H9 (cell line): ENCODE data around the gene TM9SF4. TPM values are rescaled to one million over a fixed set of nuclear protein-coding genes. Genes with fewer than 3 reads are reported as not detected.

Experiments
- DNase-seq: peaks from one replicate; pipeline ENCODE4 v3.0.0-alpha.2; 2017
- H2AFZ ChIP-seq: one replicate; pipeline ENCODE4 v1.6.1; 2013; ENCODE audit warnings: mild to moderate bottlenecking, low read length, control low read depth, moderate library complexity
- H2AK5ac ChIP-seq: 2 replicates; pipeline ENCODE4 v1.6.1; 2013; ENCODE audit warnings: low read length, control low read depth, mixed read lengths; ENCODE audit not compliant: insufficient read length
- H2BK120ac ChIP-seq: one replicate; pipeline ENCODE4 v1.6.1; 2013; ENCODE audit warnings: low read depth, mild to moderate bottlenecking, low read length, control low read depth, inconsistent platforms; ENCODE audit not compliant: poor library complexity, severe bottlenecking
- H2BK12ac ChIP-seq: 2 replicates; pipeline ENCODE4 v1.6.1; 2013; ENCODE audit warnings: low read length, control low read depth, mixed read lengths, low read depth; ENCODE audit not compliant: insufficient read length
- H2BK15ac ChIP-seq: 2 replicates; pipeline ENCODE4 v1.6.1; 2013; ENCODE audit warnings: low read depth, low read length, control low read depth
- H2BK20ac ChIP-seq: one replicate; pipeline ENCODE4 v1.6.1; 2013; ENCODE audit warnings: low read depth, mild to moderate bottlenecking, low read length, control low read depth, inconsistent platforms; ENCODE audit not compliant: poor library complexity, severe bottlenecking
- H2BK5ac ChIP-seq: 2 replicates; pipeline ENCODE4 v1.6.1; 2013; ENCODE audit warnings: low read length, control low read depth, mixed read lengths; ENCODE audit not compliant: insufficient read length
- H3K14ac ChIP-seq: 2 replicates; pipeline ENCODE4 v1.6.1; 2013; ENCODE audit warnings: low read length, control low read depth; ENCODE audit not compliant: insufficient read depth
- H3K18ac ChIP-seq: 2 replicates; pipeline ENCODE4 v1.6.1; 2013; ENCODE audit warnings: low read depth, mild to moderate bottlenecking, mixed read lengths, low read length, control low read depth; ENCODE audit not compliant: insufficient read length
- H3K23ac ChIP-seq: 2 replicates; pipeline ENCODE4 v1.6.1; 2013; ENCODE audit warnings: low read length, control low read depth, mixed read lengths, low read depth; ENCODE audit not compliant: insufficient read length
- H3K23me2 ChIP-seq: 2 replicates; pipeline ENCODE4 v1.6.1; 2013; ENCODE audit warnings: low read depth, mild to moderate bottlenecking, mixed read lengths, low read length, control low read depth; ENCODE audit not compliant: insufficient read length, poor library complexity, severe bottlenecking
- H3K27ac ChIP-seq: 2 replicates; pipeline ENCODE4 v1.5.1; 2013; ENCODE audit warnings: low read length, control low read depth, mixed read lengths, low read depth; ENCODE audit not compliant: insufficient read length
- H3K27me3 ChIP-seq: 2 replicates; pipeline ENCODE4 v1.6.1; 2013; ENCODE audit warnings: low read length, control low read depth, inconsistent platforms; ENCODE audit not compliant: insufficient read depth
- H3K4ac ChIP-seq: 2 replicates; pipeline ENCODE4 v1.6.1; 2013; ENCODE audit warnings: low read depth, mild to moderate bottlenecking, control low read depth, inconsistent platforms, low read length, moderate library complexity
- H3K4me1 ChIP-seq: 2 replicates; pipeline ENCODE4 v1.6.1; 2013; ENCODE audit warnings: low read length, control low read depth, inconsistent platforms; ENCODE audit not compliant: insufficient read depth
- H3K4me2 ChIP-seq: 2 replicates; pipeline ENCODE4 v1.6.1; 2013; ENCODE audit warnings: low read length, control low read depth, mixed read lengths; ENCODE audit not compliant: insufficient read length, insufficient read depth
- H3K56ac ChIP-seq: 2 replicates; pipeline ENCODE4 v1.6.1; 2013; ENCODE audit warnings: low read depth, mild to moderate bottlenecking, mixed read lengths, low read length, control low read depth; ENCODE audit not compliant: insufficient read length
- H3K79me1 ChIP-seq: 2 replicates; pipeline ENCODE4 v1.6.1; 2013; ENCODE audit warnings: low read depth, mild to moderate bottlenecking, moderate library complexity, low read length, control low read depth, inconsistent platforms; ENCODE audit not compliant: insufficient read depth, poor library complexity, severe bottlenecking
- H3K79me2 ChIP-seq: 2 replicates; pipeline ENCODE4 v1.6.1; 2013; ENCODE audit warnings: low read length, control low read depth, inconsistent platforms; ENCODE audit not compliant: insufficient read depth
- H3K9ac ChIP-seq: 2 replicates; pipeline ENCODE4 v1.6.1; 2013; ENCODE audit warnings: low read length, control low read depth, mixed read lengths; ENCODE audit not compliant: insufficient read length; ENCODE audit errors: extremely low read depth
- H3K9me3 ChIP-seq: one replicate; pipeline ENCODE4 v1.6.1; 2013; ENCODE audit warnings: low read depth, low read length, inconsistent platforms; ENCODE audit not compliant: control insufficient read depth
- H3T11ph ChIP-seq: one replicate; pipeline ENCODE4 v1.6.1; 2013; ENCODE audit warnings: mild to moderate bottlenecking, low read length, control low read depth, inconsistent platforms
- H4K20me1 ChIP-seq: one replicate; pipeline ENCODE4 v1.6.1; 2013; ENCODE audit not compliant: control insufficient read depth, insufficient read length, insufficient read depth
- H4K5ac ChIP-seq: 2 replicates; pipeline ENCODE4 v1.6.1; 2013; ENCODE audit warnings: low read depth, mild to moderate bottlenecking, mixed read lengths, low read length, control low read depth; ENCODE audit not compliant: insufficient read length
- H4K8ac ChIP-seq: replicated peaks from 2 replicates; pipeline ENCODE4 v1.6.1; 2013; ENCODE audit warnings: low read length, control low read depth, mixed read lengths, low read depth; ENCODE audit not compliant: insufficient read length
- H4K91ac ChIP-seq: 2 replicates; pipeline ENCODE4 v1.6.1; 2013; ENCODE audit warnings: low read depth, mild to moderate bottlenecking, moderate library complexity, mixed read lengths, low read length, control low read depth; ENCODE audit not compliant: insufficient read length
- H3K27ac Mint-ChIP-seq, 3 experiments: 2 replicates in 2 of 3; 3 replicates in 1 of 3; pipeline ENCODE4 v1.8.0; 2020 to 2021; ENCODE audit warnings: mixed read lengths in 3 of 3, mild to moderate bottlenecking in 1 of 3, moderate library complexity in 1 of 3
- H3K27me3 Mint-ChIP-seq: 2 replicates; pipeline ENCODE4 v1.8.0; 2021; ENCODE audit warnings: low read depth, mild to moderate bottlenecking, moderate library complexity, mixed read lengths
- H3K36me3 Mint-ChIP-seq, 3 experiments: 2 replicates in 2 of 3; 3 replicates in 1 of 3; pipeline ENCODE4 v1.8.0; 2020 to 2021; ENCODE audit warnings: low read depth in 3 of 3, mixed read lengths in 3 of 3; ENCODE audit not compliant: insufficient read depth in 1 of 3
- H3K4me1 Mint-ChIP-seq, 2 experiments: 2 replicates each; pipeline ENCODE4 v1.8.0; 2020; ENCODE audit warnings: mixed read lengths in 2 of 2
- H3K4me3 Mint-ChIP-seq, 2 experiments: 2 replicates in 1 of 2; 3 replicates in 1 of 2; pipeline ENCODE4 v1.8.0; 2020 to 2021; ENCODE audit warnings: mild to moderate bottlenecking in 2 of 2, mixed read lengths in 2 of 2, moderate library complexity in 1 of 2
- H3K9me3 Mint-ChIP-seq, 2 experiments: 2 replicates in 1 of 2; 3 replicates in 1 of 2; pipeline ENCODE4 v1.8.0; 2020; ENCODE audit warnings: mild to moderate bottlenecking in 2 of 2, mixed read lengths in 2 of 2, moderate library complexity in 1 of 2
- CTCF ChIP-seq: fragments of 200-600 bp; sonication (generic); conservative IDR thresholded peaks from 3 replicates; pipeline ENCODE4 v1.8.0; 2021; ENCODE audit warnings: antibody characterized with exemption, mild to moderate bottlenecking
- total RNA-seq: library from RNA; stranded (reverse); gene quantifications from 2 replicates; pipeline ENCODE4 v1.2.1, GENCODE V29; 2021

The TM9SF4 gene
- total RNA-seq, 1 experiment from 2014 or later, result 62.3 TPM

- no peak overlapping the region for H3K27ac ChIP-seq
- no peaks in the 10 kb centered on the region for H3K4me1 ChIP-seq
- H4K8ac ChIP-seq, result no peak overlapping the region
- no peaks in the 10 kb centered on the region for H3K79me2 ChIP-seq
- Mint-ChIP-seq H3K4me1 (peaks cover 16 to 19% of the 10 kb centered on the region in 2 experiments), H3K4me3 (no peak overlapping the region), H3K36me3 (peaks cover 21 to 47% (median 35%) of the 10 kb centered on the region in 3 experiments), H3K9me3 (no peaks in the 10 kb centered on the region; a peak in 1 of 5 replicates), H3K27ac (peak overlapping the region in 1 of 3 experiments; percentile 67; a peak in 1 of 7 replicates), H3K27me3 (no peaks in the 10 kb centered on the region)
- H3K79me1 ChIP-seq, result no peaks in the 10 kb centered on the region
- no peak overlapping the region for H3K4ac ChIP-seq
- H2BK20ac ChIP-seq, result no peak overlapping the region
- no peak overlapping the region for H3K18ac ChIP-seq
- H3K4me2 ChIP-seq, result no peak overlapping the region
- H2BK120ac ChIP-seq, result no peak overlapping the region
- H3K23ac ChIP-seq, result no peak overlapping the region
- TF ChIP-seq CTCF, result no peak
- H4K20me1 ChIP-seq, result no peaks in the 10 kb centered on the region
- H4K5ac ChIP-seq, result no peak overlapping the region
- H3K14ac ChIP-seq, result no peak overlapping the region
- peaks cover 14% of the 10 kb centered on the region for H3K23me2 ChIP-seq
- no peak overlapping the region for H2AFZ ChIP-seq
- no peak for DNase-seq
- H3K27me3 ChIP-seq, result no peaks in the 10 kb centered on the region
- H4K91ac ChIP-seq, result no peak overlapping the region
- H2AK5ac ChIP-seq, result no peak overlapping the region
- H3K56ac ChIP-seq, result no peak overlapping the region
- no peak overlapping the region for H2BK12ac ChIP-seq
- no peak overlapping the region for H2BK5ac ChIP-seq
- H3T11ph ChIP-seq, result no peak overlapping the region
- H2BK15ac ChIP-seq, result no peak overlapping the region
- no peak overlapping the region for H3K9ac ChIP-seq
- no peaks in the 10 kb centered on the region for H3K9me3 ChIP-seq
Observed at GRCh38 chr20:32191873-32192272, 82.4 kb downstream of the TM9SF4 start.
